Measurements from ENCODE around the gene RAB8B.

DNA sequence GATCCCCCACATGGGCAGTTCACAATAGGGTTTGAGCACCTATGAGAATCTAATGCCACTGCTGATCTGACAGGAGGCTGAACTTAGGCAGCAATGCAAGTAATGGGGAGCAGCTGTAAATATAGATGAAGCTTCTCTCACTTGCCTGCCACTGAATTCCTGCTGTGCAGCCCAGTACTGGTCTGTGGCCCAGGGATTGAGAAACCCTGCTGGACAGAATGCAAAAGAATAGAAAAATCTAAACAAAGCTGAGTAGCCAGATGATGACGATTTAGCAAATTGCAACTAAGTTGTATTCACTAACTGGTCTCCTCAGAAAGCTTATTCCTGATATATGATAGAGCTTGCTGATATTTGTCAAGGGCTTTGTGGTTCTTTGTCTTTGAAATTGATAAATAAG lies 53.7 kb downstream of the RAB8B start:
- TF ChIP-seq, protein P1, sequence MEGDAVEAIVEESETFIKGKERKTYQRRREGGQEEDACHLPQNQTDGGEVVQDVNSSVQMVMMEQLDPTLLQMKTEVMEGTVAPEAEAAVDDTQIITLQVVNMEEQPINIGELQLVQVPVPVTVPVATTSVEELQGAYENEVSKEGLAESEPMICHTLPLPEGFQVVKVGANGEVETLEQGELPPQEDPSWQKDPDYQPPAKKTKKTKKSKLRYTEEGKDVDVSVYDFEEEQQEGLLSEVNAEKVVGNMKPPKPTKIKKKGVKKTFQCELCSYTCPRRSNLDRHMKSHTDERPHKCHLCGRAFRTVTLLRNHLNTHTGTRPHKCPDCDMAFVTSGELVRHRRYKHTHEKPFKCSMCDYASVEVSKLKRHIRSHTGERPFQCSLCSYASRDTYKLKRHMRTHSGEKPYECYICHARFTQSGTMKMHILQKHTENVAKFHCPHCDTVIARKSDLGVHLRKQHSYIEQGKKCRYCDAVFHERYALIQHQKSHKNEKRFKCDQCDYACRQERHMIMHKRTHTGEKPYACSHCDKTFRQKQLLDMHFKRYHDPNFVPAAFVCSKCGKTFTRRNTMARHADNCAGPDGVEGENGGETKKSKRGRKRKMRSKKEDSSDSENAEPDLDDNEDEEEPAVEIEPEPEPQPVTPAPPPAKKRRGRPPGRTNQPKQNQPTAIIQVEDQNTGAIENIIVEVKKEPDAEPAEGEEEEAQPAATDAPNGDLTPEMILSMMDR (IDR thresholded peaks at IDR 0.05) = no peak
- TF ChIP-seq POLR2A (IDR thresholded peaks at IDR 0.05) = no peak
